Loucy (cell line): Measurements from ENCODE around the gene SLC9A1.

Experiments
- CTCF ChIP-seq: fragments of 200-600 bp; sonication (generic); conservative IDR thresholded peaks from 2 replicates; pipeline ENCODE4 v1.5.1; 2014; ENCODE audit warnings: mild to moderate bottlenecking, antibody characterized with exemption, low read length
- EZH2phosphoT487 ChIP-seq: fragments of 200-600 bp; IDR thresholded peaks from 2 replicates; pipeline ENCODE4 v1.6.1; 2018; ENCODE audit warnings: antibody characterized with exemption, mild to moderate bottlenecking, moderate library complexity, borderline replicate concordance

GRCh38 chr1:27163093-27163492, 8.2 kb upstream of the SLC9A1 start:
- TF ChIP-seq CTCF (no peak), EZH2phosphoT487 (no peak)
